OCI-LY7 (cell line): ENCODE data around the gene FRMPD4. TPM values are rescaled to one million over a fixed set of nuclear protein-coding genes. Genes with fewer than 3 reads are reported as not detected.

Source experiments
- BruUV-seq: library from RNA; stranded (reverse); fragments of 400-500 nt; replicated peaks from 2 replicates; lab custom pipeline; 2021; lab: Mats Ljungman, UMichigan
- CTCF ChIA-PET: fragments of 300-600 bp; sonication (Branson Sonifier 250); formaldehyde crosslinking; loops from one replicate; lab custom pipeline; 2022; ENCODE audit warnings: antibody characterized with exemption; ENCODE audit not compliant: unreplicated experiment; lab: Charles Lee
- POLR2A ChIA-PET: fragments of 300-600 bp; sonication (Branson Sonifier 250); formaldehyde crosslinking; loops from one replicate; lab custom pipeline; 2022; ENCODE audit warnings: antibody characterized with exemption; lab: Charles Lee
- DNase-seq: peaks from one replicate; pipeline ENCODE4 v3.0.0-alpha.2; 2015; ENCODE audit warnings: low spot score
- H2AFZ ChIP-seq: fragments of 200-600 bp; sonication (generic), shearing (Covaris generic); 2 replicates; pipeline ENCODE4 v1.6.1; 2014; ENCODE audit warnings: mild to moderate bottlenecking, antibody characterized with exemption, low read length, moderate library complexity
- H3K27ac ChIP-seq: fragments of 200-600 bp; sonication (generic); 2 replicates; pipeline ENCODE4 v1.5.1; 2014; ENCODE audit warnings: mixed run types, low read depth, mild to moderate bottlenecking, moderate library complexity, low read length, inconsistent platforms; ENCODE audit not compliant: poor library complexity, severe bottlenecking
- H3K36me3 ChIP-seq: fragments of 200-600 bp; sonication (generic); 2 replicates; pipeline ENCODE4 v1.6.1; 2014; ENCODE audit warnings: mild to moderate bottlenecking, antibody characterized with exemption, low read length, moderate library complexity, mixed read lengths; ENCODE audit not compliant: insufficient read depth
- H3K4me1 ChIP-seq: fragments of 200-600 bp; sonication (generic); 2 replicates; pipeline ENCODE4 v1.5.1; 2014; ENCODE audit warnings: mild to moderate bottlenecking, low read length; ENCODE audit not compliant: insufficient read depth, poor library complexity, severe bottlenecking
- H3K4me2 ChIP-seq: fragments of 200-600 bp; sonication (generic); 2 replicates; pipeline ENCODE4 v1.6.1; 2014; ENCODE audit warnings: mild to moderate bottlenecking, low read length
- H3K4me3 ChIP-seq: fragments of 200-600 bp; sonication (generic); 2 replicates; pipeline ENCODE4 v1.5.1; 2014; ENCODE audit warnings: mild to moderate bottlenecking, low read depth, low read length; ENCODE audit not compliant: poor library complexity, severe bottlenecking
- H3K79me2 ChIP-seq: fragments of 200-600 bp; sonication (generic); 2 replicates; pipeline ENCODE4 v1.6.1; 2016; ENCODE audit warnings: low read depth, mild to moderate bottlenecking, low read length, moderate library complexity, mixed read lengths; ENCODE audit not compliant: insufficient read depth
- H3K9me2 ChIP-seq: fragments of 200-600 bp; sonication (generic); 2 replicates; pipeline ENCODE4 v1.6.1; 2016; ENCODE audit warnings: mild to moderate bottlenecking, low read length, mixed read lengths; ENCODE audit not compliant: insufficient read depth
- H3K9me3 ChIP-seq: fragments of 200-600 bp; sonication (generic); 2 replicates; pipeline ENCODE4 v1.6.1; 2014; ENCODE audit warnings: mild to moderate bottlenecking, mixed run types, low read length, mixed read lengths
- H4K20me1 ChIP-seq: fragments of 200-600 bp; sonication (generic); 2 replicates; pipeline ENCODE4 v1.6.1; 2014; ENCODE audit warnings: mild to moderate bottlenecking, antibody characterized with exemption, low read length, moderate library complexity, mixed read lengths; ENCODE audit not compliant: insufficient read depth
- EZH2phosphoT487 ChIP-seq: fragments of 200-600 bp; sonication (generic); IDR thresholded peaks from 2 replicates; pipeline ENCODE4 v1.6.1; 2018; ENCODE audit warnings: low read depth, borderline replicate concordance, mild to moderate bottlenecking, mixed run types, antibody characterized with exemption, low read length, moderate library complexity, mixed read lengths
- intact Hi-C: fragments of 100-400 bp; cut with micrococcal nuclease; formaldehyde crosslinking; loops from one replicate; pipeline ENCODE4 v1.10.0; 2022; ENCODE audit not compliant: unreplicated experiment
- total RNA-seq, 2 experiments: library from RNA; depleted of rRNA in 1 of 2; stranded (reverse); fragments of >200 nt in 1 of 2; shearing (Covaris generic) in 1 of 2; gene quantifications; 2 replicates each; pipeline ENCODE4 v1.2.3, GENCODE V29; 2014 to 2022
- TF ChIP-seq, protein P1 (sequence below): fragments of 200-600 bp; sonication (generic); conservative IDR thresholded peaks from 2 replicates; pipeline ENCODE4 v1.5.1; 2014; ENCODE audit warnings: mild to moderate bottlenecking, antibody characterized with exemption, low read length, moderate library complexity, mixed read lengths

The FRMPD4 gene
- total RNA-seq, 2 experiments from 2014 or later = not detected

DNA sequence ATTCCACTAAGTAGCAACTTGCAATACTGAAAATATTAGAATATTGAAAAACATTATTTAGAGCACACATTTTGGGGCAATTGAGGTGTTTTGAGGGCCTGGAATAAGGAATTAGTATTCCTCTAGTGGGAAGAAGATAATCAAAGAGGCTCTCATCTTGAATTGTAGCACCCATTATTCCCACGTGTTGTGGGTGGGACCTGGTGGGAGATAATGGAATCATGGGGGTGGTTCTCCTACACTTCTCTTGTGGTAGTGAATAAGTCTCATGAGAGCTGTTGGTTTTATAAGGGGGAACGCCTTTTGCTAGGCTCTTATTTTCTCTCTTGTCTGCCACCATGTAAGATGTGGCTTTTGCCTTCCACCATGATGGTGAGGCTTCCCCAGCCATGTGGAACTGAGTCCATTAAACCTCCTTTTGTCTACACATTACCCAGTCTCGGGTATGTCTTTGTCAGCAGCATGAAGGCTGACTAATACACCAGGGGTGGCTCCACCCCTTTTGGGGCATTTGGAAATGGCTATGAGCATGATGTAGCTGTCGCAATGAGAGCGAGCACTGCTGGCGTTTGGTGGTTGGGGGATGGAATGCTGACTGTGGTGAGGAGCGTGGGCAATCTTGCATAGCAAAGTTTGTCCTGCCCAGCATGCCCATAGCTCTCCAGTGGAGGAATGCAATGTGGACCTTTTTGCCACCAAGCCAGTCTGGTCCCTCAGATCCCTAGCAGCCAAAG is 308.2 kb downstream of the FRMPD4 start:
- no peak overlapping the region for H3K4me2 ChIP-seq
- H3K79me2 ChIP-seq = no peaks in the 10 kb centered on the region
- POLR2A ChIA-PET = no interaction called here
- no peaks in the 10 kb centered on the region for H3K36me3 ChIP-seq
- no peak for DNase-seq
- no peak overlapping the region for H2AFZ ChIP-seq
- H3K9me3 ChIP-seq = no peaks in the 10 kb centered on the region
- no peaks in the 10 kb centered on the region for H3K9me2 ChIP-seq
- CTCF ChIA-PET = no interaction called here
- H3K4me1 ChIP-seq = no peaks in the 10 kb centered on the region
- intact Hi-C loops = no loop called here
- TF ChIP-seq, protein P1, sequence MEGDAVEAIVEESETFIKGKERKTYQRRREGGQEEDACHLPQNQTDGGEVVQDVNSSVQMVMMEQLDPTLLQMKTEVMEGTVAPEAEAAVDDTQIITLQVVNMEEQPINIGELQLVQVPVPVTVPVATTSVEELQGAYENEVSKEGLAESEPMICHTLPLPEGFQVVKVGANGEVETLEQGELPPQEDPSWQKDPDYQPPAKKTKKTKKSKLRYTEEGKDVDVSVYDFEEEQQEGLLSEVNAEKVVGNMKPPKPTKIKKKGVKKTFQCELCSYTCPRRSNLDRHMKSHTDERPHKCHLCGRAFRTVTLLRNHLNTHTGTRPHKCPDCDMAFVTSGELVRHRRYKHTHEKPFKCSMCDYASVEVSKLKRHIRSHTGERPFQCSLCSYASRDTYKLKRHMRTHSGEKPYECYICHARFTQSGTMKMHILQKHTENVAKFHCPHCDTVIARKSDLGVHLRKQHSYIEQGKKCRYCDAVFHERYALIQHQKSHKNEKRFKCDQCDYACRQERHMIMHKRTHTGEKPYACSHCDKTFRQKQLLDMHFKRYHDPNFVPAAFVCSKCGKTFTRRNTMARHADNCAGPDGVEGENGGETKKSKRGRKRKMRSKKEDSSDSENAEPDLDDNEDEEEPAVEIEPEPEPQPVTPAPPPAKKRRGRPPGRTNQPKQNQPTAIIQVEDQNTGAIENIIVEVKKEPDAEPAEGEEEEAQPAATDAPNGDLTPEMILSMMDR = no peak
- TF ChIP-seq EZH2phosphoT487 = no peak
- no peak overlapping the region for H3K27ac ChIP-seq
- no peak overlapping the region for H3K4me3 ChIP-seq
- no TSS peak for BruUV-seq
- H4K20me1 ChIP-seq = no peaks in the 10 kb centered on the region

DNA sequence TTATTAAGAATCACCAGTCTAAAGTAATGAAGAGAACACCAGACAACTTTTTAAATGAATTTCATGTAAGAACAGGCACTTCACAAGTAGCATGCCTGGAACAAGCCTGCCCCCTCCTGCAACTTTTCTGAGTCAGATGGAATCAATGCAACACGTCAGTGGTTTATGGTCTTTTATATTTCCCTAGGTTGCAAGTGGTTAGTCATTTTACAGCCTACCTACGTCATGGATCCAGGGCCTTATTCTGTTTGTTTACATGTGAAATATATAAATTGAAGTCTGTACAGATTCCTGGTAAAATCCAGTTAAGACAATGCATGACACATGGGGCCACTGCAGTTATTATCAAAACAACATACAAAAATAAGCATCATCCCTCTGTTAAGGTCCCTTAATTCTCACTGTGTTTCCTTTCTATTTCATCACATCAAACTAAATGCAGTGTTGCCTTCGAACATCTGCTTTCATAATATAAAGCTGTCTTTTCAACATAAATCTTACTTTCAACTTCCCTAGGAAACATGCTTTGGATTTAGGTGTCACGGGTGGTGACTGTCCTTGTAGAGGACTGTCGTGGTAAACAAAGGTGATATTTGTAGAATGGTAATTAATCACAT is 309.3 kb downstream of the FRMPD4 start:
- CTCF ChIA-PET = no interaction called here
- H3K9me3 ChIP-seq = no peaks in the 10 kb centered on the region
- DNase-seq = no peak
- no peaks in the 10 kb centered on the region for H3K36me3 ChIP-seq
- no peak overlapping the region for H2AFZ ChIP-seq
- no peaks in the 10 kb centered on the region for H3K79me2 ChIP-seq
- POLR2A ChIA-PET = interaction anchor here (0.8 kb wide), 1 partner anchor 343 kb away, joined by 3 read pairs; no protein-coding TSS in a partner anchor
- no peak overlapping the region for H3K4me3 ChIP-seq
- no peak overlapping the region for H3K4me2 ChIP-seq
- no peaks in the 10 kb centered on the region for H3K4me1 ChIP-seq
- no peaks in the 10 kb centered on the region for H4K20me1 ChIP-seq
- TF ChIP-seq, protein P1 = no peak
- no peak for TF ChIP-seq EZH2phosphoT487
- no peaks in the 10 kb centered on the region for H3K9me2 ChIP-seq
- no peak overlapping the region for H3K27ac ChIP-seq
- intact Hi-C loops = no loop called here
- no TSS peak for BruUV-seq

DNA sequence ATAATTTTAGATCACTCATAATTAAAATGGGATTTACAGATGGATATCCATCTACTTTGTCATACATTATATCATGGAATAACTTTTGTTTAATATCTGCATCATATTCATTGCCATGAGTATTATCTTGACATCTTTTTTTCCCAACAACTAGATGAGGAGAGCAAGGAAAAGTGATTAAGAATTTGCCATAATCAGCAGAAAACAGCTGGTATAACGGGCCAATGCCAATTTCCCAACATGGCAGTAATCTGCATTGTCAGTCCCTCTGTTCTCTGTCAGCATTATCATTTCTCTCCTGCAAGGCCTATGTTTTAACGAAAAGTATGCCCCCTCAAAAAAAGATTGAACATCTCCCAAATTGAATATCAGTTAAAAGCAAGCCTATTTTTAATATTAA is 314.0 kb downstream of the FRMPD4 start:
- BruUV-seq = no TSS peak
- POLR2A ChIA-PET = interaction anchor here (0.6 to 0.7 kb wide), 2 partner anchors 15 to 1659 kb away, joined by 3 to 5 read pairs; no protein-coding TSS in a partner anchor
- CTCF ChIA-PET = no interaction called here

More for the DNA sequence above, 314.0 kb downstream of the FRMPD4 start:
- H3K4me2 ChIP-seq = no peak overlapping the region
- no peaks in the 10 kb centered on the region for H3K9me2 ChIP-seq
- H3K4me3 ChIP-seq = no peak overlapping the region
- H2AFZ ChIP-seq = no peak overlapping the region
- H3K36me3 ChIP-seq = no peaks in the 10 kb centered on the region
- intact Hi-C loops = no loop called here
- H3K79me2 ChIP-seq = no peaks in the 10 kb centered on the region
- no peak for TF ChIP-seq EZH2phosphoT487
- TF ChIP-seq, protein P1 = no peak
- H3K4me1 ChIP-seq = no peaks in the 10 kb centered on the region
- H3K9me3 ChIP-seq = no peaks in the 10 kb centered on the region
- H3K27ac ChIP-seq = no peak overlapping the region
- no peak for DNase-seq
- H4K20me1 ChIP-seq = no peaks in the 10 kb centered on the region
